ENCODE data around the gene RPN2. TPM values are rescaled to one million over a fixed set of nuclear protein-coding genes. Genes with fewer than 3 reads are reported as not detected.

RPN2 gene
- total RNA-seq, 1 donor from 2014 or later: 215 TPM

DNA sequence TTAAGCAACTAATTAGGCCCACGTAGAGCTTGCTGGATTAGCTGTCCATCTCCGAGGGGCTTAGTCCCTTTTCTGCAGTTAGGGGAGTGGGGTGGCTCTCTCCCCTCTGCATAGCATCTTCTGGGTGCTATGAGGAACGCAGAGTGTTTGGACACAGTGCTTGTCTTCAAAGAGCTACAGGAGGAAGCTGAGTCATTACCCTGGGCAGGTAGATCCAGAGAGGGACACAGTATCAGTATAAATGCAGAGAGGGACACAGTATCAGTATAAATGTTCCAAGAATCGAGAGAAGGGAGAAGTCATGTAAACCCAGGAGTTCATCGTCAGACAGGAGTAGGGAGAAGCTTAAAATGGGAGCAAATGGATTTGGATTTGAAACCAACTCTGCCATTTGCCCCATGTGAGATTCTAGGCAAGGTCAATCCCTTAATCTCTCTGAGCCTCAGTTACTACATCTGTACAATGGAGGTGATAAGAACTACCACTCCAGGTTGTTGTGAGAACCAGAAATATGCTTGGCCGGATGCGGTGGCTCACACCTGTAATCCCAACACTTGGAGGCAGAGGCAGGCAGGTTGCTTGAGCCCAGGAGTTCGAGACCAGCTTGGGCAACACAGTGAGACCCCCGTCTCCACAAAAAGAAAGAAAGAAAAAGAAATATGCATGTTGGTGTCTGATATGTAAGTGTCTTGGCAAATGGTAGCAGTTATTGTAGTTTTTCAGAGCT lies 88.0 kb downstream of the RPN2 start:
- no peak for DNase-seq (ENCODE audit: low spot score)

DNA sequence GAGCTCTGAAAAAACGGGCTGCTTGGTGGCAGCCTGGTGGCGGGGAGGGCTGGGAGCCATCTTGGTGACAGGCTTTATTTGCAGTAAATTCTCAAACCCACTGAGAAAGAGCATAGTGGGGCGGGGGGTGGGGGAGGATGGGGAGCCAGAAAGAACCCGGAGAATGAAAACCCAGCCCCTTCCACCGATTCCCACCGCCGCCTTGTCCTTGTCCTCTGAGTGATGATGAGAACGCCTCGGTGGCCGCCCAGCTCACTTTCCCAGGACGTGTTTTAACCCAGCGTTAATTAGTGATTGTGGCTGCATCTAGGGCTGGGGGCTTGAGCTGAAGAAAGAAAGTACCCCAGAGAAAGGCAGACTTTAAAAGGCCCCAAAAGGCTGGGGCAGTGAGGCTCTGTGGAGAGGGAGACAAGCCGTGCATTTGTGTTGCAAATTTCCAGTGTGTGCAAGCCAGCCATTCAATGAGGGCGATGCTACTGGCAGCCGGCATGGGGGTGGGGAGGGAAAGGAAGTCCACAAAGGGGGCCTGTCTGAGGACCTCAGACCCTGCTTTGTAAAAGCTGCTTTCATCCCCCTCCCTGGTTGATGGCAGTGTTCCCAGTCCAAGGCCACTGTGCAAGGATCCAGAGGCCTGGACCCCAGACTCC lies 88.7 kb downstream of the RPN2 start:
- DNase-seq (ENCODE audit: low spot score): no peak

DNA sequence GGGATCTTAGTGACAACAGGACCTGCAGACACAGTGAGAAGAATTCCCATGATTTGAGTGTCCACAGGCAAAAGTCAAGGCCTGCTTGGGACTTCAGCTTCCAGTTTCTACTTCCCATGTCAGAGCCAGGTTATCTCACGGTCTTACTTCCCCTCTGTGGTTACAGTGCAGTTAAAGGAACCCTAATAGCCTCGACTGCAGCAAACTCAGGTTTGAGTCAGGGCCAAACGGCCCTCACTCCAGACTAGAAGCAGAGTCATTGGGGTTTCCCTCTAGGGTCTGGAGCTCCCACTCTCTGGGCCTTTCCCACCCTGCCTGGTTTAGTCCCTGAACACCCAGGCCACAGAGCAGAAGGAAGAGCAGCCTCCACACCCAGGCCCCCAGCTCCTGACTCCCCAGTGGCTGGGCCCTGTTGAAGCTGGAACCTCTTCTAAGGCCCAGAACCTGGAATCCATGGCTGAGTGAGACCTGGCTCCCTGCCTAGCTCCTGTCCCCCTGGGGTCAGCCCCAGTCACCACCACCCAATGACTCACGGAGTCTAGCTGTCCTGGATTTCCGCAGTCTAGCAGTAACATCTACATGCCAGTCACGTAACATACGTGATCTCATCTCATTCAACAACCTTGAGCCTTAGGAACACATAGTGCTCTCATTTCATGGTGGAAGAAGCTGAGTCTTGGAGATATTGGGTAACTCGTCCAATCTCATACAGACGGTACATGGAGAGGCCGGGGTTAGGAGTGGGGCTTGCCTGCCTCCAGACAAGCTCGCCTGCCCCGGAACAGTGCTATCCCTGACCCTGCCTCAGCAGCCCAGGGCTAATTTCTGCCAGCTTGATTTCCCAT lies 91.7 kb downstream of the RPN2 start:
- DNase-seq (ENCODE audit: low spot score): no peak

DNA sequence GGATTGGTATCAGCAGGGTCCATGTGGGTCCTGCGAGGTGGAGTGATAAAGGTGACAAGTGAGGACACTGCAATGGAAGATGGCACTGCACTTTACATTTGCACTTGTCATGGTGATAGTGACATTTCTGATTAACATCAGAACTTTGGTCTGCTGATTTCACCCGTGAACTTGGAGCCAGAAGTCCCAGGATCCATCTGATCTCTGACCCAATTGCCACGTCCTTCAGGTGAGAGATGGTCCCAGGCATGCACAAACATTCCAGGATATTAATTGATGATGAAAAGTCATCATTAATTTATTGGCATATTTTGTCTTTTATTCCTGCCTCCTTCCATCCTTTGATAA lies 92.3 kb downstream of the RPN2 start:
- no peak for DNase-seq (ENCODE audit: low spot score)

DNA sequence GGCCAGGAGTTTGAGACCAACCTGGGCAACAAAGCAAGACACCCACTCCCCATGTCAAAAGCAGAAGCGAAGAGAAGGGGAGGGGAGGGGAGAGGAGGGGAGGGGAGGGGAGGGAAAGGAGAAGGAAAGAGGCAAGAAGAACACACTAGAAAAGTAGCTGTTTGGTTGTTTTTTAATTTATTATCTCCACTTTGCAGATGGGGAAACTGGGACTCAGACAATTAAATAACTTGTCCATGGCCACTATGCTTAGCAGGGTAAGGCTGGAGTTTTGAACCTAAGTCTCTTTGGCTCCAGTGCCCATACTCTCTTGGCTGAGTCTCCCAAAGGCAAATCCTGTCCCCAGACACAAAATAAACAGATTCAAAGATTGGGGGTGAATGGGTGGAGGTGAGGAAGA lies 94.9 kb downstream of the RPN2 start:
- no peak for DNase-seq (ENCODE audit: low spot score)

DNA sequence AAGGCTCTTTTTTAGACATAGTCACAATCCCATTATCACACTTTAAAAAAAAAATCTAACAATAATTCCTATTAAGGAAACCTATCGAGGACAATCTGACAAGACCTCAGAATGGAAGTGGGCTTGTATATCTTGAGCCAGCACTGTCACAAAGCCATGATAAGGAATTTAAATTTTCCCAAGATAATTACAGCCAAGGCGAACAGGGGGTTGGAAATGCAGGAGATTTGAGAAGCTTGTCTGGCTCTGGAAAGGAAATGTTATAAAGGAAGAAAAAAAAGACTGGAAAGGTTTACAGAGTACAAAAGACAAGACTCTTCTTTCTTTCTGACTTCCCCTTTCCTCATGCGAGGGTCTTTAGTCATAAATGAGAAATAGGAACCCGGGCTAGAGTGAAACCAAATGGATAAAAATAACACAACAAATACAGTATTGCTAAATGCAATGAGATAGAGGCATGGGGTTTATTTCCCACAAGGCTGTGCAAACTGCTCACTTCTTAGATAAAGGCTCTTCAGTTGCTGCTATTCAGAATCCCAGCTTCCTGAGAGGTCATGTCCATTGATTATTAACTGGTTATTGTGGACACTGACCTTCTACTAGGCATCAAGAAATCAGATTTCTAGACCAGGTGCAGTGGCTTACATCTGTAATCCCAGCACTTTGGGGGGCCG lies 95.9 kb downstream of the RPN2 start:
- no peak for DNase-seq (ENCODE audit: low spot score)

DNA sequence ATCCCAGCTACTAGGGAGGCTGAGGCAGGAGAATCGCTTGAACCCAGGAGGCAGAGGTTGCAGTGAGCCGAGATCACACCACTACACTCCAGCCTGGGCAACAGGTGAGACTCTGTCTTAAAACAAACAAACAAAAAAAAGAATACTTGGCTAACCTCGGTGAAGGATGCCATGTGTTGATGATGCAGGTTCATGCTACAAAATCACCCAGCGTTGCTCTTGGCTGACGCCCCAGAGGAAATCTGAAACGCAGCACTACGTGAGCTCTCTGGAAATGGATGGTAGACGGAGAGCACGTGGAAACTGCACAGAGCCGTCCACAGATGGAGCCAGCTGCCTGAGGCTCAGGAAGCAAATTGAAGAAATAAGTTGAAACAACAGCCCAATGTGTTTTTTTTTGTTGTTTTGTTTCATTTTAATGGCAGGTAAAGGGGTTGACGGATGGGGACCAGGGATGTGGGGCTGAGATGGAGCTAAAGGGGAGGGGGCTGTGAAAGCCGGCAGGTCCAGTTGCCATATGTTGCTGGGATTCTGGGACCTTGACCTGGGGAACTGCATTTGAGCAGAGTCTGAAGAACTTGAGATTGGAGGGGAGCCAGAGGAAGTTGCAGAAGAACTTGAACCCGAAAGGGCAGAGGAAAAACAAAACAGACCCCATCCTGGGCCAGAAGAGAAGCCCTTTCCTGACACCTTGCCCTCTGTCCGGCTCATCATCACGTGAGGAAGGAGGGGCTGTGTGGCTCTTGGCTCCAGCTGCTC lies 97.5 kb downstream of the RPN2 start:
- peak; percentile 71 for DNase-seq (ENCODE audit: low spot score)

DNA sequence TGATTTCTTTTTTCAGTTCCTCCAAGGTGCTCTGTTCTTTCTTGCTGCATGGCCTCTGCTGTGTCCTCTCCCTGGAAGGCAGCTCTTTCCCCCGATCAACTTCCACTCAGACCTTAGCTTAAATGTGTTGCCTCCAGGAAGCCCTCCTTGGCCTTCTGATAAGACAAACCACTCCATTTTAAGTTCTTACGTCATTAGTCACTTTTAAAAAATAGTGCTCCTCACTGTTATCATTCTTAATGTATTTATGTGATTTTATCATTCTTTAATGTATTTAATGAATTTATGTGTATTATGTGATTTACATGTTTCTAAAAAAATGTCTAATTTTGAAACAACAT lies 98.1 kb downstream of the RPN2 start:
- DNase-seq (ENCODE audit: low spot score): no peak

DNA sequence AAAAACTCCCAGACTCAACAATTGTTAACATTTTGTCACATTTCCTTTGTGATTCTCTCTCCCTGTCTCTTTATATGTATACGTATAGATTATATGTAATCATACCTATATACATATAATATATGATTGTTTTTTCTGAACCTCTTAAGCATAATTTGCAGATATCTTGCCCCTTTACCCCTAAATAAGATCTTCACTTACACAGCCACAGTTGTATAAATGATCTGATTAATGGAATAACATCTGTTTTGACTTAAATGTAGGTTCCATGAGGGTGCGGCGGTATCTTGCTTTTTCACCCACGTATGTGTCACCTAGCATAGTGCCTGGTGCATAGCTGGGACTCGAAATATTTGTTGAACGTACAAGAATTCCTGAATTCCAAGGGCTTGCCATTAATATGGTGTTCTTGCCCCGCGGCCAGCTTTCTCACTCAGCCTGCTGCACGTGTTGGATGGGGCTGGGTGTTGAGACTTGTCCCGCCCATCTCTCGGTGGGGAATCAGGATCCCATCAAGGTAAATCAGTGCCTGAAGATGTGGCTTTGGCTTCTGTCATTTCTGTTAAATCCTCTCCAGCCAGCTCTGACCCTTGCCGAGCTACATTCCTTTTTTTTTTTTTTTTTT lies 99.9 kb downstream of the RPN2 start:
- no peak for DNase-seq (ENCODE audit: low spot score)

DNA sequence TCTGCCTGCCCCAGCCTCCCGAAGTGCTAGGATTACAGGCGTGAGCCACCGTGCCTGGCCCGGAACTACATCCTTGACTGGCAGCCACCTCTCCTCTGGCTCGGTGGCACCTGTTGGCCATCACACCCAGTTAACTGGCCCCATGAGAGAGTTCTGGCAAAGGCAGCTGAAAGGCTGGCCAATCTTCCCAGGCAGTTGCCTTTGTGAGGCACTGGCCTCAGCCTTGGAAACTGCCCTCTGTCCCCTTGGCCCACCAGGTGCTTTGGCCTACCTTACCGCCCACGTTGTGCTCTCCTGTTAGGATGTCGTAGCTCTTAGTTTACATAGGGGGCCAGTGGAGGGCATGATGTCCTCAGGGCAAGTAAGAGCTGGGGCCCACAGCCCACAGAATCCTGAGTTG lies 100.7 kb downstream of the RPN2 start:
- no peak for DNase-seq (ENCODE audit: low spot score)

DNA sequence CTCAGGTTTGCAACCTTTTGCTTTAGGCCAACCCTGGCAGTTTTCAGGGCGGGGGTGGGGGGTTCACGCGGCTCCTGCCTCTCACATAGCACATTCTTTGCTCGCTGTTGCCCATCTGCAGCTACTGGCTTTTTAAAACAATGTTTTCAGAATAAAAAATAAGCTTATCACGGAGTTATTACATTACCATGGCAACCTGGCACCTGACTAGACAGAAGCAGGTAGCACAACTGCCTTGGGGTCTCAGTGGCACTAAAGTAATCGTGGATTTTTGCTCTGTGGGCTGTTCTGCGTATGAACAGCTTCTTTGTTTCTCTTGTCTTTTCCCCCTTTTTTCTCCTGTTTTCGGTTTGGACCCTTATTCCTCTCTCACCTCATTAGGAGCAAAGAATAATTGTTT lies 101.3 kb downstream of the RPN2 start:
- no peak for DNase-seq (ENCODE audit: low spot score)

DNA sequence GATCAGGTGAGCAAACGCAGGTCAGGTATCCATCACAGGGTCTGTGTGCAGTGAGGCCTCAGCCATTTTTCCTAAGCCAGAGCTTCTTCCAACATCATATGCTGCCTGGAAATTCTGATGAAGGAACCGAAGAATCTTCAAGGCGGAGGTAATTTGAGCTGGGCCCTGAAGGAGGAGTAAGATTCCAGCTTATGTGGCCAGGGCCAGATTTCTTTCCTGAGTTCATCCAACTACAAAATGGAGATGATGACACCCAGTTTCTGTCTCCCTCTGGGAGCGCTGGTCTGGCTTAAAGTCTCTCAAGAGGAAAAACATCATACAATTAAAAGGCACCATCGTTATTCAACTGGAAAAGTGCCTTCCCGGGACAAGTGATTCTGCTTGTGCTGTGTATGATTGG lies 103.4 kb downstream of the RPN2 start:
- DNase-seq (ENCODE audit: low spot score): no peak

DNA sequence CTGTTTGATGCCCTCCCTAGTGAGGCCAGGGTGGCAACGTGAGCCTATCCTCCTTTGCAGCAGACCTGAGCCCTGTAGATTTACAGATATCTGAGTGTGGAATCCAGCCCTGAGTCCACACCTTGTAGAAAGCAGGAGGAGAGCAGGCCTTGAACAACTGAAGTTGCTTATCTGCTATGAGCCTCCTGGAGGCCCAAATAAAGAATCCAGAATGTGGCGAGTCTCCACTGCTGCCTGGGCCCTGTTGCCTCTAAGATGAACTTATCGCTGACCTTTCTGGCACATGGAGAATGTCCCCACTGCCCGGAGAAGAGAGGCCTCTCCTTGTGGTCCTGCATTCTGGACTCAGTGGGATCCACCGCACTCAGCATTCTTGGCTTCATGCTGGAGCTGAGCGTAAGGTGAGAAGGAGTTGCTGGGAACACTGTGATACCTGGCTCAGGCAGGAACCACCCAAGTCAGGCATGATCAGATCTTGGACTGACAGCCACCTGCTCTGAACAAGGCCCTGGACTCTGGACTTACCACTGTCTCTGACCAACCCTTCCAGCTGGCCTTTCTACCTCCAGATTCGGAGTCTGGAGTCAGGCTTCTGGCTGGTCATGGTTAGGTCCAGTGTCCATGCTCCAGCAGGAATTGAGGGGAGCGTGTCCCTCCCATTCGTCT lies 104.5 kb downstream of the RPN2 start:
- DNase-seq (ENCODE audit: low spot score): no peak

DNA sequence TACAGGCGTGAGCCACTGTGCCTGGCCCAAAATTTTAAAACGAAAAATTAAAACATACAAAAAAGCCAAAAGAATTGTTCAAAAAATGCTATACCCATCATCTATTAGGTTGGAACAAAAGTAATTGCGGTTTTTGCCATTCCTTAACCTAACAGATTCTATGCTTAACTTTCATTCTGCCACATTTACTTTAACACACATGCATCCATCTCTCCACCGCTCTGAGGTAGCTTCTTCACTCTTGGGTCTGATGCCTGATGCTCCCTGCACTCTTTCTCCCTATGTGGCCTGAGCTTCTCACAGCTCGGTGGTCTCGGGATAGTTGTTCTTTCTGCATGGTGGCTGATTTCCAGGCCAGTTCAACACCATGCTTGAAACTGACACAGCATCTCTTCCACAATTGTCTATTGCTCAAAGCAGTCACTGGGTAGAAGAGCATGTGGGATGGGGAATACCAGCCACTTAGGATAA lies 105.6 kb downstream of the RPN2 start:
- no peak for DNase-seq (ENCODE audit: low spot score)

DNA sequence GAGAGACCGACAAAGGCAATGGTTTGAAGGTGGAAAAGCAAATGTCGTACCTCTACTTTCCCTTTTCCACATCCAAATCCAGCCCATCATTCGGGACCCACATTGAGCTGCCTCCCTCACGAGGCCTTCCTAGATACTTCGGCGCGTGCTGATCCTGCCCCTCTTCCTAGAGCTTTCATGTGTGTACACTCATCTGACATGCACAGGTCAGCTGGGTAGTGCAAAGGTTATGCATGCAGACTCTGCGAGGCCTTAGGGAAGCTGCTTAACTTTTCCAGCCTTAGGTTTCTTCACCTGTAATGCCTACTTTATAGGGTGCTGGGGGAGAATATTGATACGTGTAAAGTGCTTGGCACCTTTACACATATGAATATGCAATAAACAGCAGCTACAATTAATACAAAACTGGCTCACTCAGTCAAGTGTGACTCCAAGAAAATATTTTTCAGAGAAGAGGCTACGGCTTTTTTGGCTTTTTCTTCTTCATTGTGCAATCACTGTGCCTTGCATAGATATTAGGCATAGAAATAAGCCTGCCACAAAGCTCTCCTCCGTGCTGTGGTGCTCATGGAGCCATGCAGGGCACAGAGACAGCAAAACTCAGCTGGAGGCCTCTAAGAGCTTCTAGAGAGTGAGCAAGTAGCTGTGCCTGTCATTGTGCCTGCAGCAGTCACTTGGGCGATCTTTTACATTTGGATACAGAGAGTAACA lies 106.7 kb downstream of the RPN2 start:
- no peak for DNase-seq (ENCODE audit: low spot score)

DNA sequence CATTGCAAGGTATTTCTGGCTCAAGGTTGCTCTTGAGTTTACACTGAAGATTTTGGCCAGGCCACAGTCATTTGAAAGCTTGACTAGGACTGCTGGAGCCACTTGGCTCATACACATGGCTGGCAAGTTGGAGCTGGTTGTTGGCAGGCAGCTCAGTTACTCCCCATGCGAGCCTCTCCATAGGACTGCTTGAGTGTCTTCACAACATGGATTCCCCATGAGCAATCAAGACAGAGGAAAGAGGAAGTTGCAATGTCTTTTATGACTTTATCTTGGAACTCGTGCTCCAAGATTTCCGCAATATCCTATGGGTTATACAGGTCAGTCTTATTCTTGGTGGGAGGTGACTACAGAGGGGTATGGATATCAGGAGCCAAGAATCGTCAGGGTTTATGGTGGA lies 109.0 kb downstream of the RPN2 start:
- no peak for DNase-seq (ENCODE audit: low spot score)

DNA sequence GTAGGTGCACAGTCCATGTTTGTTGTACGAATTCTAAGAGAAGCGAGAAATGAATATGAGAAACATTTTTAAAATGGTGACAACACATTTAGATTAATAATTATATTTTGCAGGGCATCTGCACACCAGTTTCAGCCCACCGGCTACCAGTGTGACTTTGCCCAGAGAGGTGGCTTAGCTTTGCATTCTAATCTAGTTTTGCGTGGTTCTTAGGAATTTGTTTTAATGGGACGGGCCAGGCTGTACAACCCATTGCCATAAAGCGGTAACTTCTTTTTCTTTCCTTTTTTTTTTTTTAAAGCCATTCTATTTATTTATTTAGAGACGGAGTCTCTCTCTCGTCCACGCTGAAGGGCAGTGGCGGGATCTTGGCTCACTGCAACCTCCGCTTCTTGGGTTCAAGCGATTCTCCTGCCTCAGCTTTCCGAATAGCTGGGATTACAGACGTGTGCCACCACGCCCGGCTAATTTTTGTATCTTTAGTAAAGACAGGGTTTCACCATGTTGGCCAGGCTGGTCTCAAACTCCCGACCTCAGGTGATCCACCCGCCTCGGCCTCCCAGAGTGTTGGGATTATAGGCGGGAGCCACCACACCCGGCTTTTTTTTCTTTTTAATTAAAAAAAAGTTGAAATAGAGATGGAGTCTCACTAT lies 111.2 kb downstream of the RPN2 start:
- DNase-seq (ENCODE audit: low spot score): no peak
